ENCODE results near the gene AGK.

DNA sequence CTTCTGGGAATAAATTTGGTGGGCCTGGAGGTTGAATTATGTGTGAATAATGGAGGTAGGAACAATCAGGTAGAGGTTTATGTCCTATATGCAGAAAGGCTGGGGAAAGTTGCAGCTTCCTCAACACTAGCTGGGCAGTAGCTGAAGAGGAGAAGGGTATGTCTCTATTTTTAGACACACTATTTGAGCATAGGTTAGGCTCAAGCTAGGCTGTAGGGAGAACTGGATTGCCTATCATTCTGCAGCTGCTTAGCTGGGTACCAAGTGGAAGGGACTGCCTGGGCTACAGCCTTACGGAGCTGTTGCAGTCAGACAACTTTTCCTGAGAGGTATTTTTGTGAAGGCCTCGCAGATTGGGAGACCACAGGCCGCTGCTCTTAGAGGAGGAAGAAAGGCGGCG, 82.9 kb downstream of the AGK start:
- TF ChIP-seq, protein P1, sequence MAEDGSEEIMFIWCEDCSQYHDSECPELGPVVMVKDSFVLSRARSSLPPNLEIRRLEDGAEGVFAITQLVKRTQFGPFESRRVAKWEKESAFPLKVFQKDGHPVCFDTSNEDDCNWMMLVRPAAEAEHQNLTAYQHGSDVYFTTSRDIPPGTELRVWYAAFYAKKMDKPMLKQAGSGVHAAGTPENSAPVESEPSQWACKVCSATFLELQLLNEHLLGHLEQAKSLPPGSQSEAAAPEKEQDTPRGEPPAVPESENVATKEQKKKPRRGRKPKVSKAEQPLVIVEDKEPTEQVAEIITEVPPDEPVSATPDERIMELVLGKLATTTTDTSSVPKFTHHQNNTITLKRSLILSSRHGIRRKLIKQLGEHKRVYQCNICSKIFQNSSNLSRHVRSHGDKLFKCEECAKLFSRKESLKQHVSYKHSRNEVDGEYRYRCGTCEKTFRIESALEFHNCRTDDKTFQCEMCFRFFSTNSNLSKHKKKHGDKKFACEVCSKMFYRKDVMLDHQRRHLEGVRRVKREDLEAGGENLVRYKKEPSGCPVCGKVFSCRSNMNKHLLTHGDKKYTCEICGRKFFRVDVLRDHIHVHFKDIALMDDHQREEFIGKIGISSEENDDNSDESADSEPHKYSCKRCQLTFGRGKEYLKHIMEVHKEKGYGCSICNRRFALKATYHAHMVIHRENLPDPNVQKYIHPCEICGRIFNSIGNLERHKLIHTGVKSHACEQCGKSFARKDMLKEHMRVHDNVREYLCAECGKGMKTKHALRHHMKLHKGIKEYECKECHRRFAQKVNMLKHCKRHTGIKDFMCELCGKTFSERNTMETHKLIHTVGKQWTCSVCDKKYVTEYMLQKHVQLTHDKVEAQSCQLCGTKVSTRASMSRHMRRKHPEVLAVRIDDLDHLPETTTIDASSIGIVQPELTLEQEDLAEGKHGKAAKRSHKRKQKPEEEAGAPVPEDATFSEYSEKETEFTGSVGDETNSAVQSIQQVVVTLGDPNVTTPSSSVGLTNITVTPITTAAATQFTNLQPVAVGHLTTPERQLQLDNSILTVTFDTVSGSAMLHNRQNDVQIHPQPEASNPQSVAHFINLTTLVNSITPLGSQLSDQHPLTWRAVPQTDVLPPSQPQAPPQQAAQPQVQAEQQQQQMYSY (CRISPR knock-in tag; IDR thresholded peaks at IDR 0.05): no peak
- TF ChIP-seq, protein P2, sequence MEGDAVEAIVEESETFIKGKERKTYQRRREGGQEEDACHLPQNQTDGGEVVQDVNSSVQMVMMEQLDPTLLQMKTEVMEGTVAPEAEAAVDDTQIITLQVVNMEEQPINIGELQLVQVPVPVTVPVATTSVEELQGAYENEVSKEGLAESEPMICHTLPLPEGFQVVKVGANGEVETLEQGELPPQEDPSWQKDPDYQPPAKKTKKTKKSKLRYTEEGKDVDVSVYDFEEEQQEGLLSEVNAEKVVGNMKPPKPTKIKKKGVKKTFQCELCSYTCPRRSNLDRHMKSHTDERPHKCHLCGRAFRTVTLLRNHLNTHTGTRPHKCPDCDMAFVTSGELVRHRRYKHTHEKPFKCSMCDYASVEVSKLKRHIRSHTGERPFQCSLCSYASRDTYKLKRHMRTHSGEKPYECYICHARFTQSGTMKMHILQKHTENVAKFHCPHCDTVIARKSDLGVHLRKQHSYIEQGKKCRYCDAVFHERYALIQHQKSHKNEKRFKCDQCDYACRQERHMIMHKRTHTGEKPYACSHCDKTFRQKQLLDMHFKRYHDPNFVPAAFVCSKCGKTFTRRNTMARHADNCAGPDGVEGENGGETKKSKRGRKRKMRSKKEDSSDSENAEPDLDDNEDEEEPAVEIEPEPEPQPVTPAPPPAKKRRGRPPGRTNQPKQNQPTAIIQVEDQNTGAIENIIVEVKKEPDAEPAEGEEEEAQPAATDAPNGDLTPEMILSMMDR (IDR thresholded peaks at IDR 0.05): no peak
